BLaER1 (cell line): ENCODE measurements around the gene PLEKHA1.

Source experiments
- H3K27ac ChIP-seq: shearing (Covaris generic); formaldehyde crosslinking; 2 replicates; pipeline ENCODE4 v1.8.1; 2022
- H3K27me3 ChIP-seq: shearing (Covaris generic); formaldehyde crosslinking; 2 replicates; pipeline ENCODE4 v1.8.1; 2022
- H3K36me3 ChIP-seq: shearing (Covaris generic); formaldehyde crosslinking; 2 replicates; pipeline ENCODE4 v1.8.1; 2022
- H3K4me1 ChIP-seq: shearing (Covaris generic); formaldehyde crosslinking; 2 replicates; pipeline ENCODE4 v1.8.1; 2022
- H3K4me2 ChIP-seq: shearing (Covaris generic); formaldehyde crosslinking; 2 replicates; pipeline ENCODE4 v1.8.1; 2022
- H3K4me3 ChIP-seq: shearing (Covaris generic); formaldehyde crosslinking; 2 replicates; pipeline ENCODE4 v1.8.1; 2022
- H3K9ac ChIP-seq: shearing (Covaris generic); formaldehyde crosslinking; 2 replicates; pipeline ENCODE4 v1.8.1; 2022
- H3K9me3 ChIP-seq: shearing (Covaris generic); formaldehyde crosslinking; 2 replicates; pipeline ENCODE4 v1.8.1; 2022
- H4K20me1 ChIP-seq: shearing (Covaris generic); formaldehyde crosslinking; 2 replicates; pipeline ENCODE4 v1.8.1; 2022
- Cebpa-rat ChIP-seq: shearing (Covaris generic); IDR thresholded peaks from 2 replicates; pipeline ENCODE4 v1.8.1; 2022

Gene PLEKHA1

DNA sequence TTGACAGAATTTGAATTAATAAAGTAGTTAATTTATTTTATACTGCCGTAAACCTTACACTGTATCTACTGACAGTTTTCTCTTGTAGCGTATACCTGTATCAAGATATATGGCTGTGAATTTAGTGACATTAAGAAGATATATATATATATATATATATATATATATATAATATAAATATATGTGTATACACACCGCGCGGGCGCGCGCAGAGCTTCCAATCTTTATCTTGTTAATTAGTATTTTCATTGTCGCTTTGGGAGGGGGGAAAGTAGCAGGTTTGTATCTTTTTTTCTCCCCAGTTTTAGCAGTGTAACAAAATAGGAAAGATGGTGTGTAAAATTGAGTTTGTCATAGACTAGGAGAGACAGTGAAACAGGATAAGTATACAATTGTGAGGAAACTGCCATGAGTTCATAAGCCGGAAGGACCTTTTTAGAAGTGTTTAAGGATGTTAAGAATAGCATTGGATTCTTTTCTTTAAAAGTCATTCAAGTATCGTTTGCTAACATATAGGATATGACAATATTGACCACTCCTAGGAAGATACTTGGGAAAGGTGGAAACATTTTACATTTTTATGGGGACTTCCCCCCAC is 2.0 kb downstream of the PLEKHA1 start:
- Histone ChIP-seq H3K27me3 (peaks cover 14% of the 10 kb centered on the region), H3K4me2 (no peak overlapping the region; the same call in 1 of the 2 replicates), H4K20me1 (peaks cover 32% of the 10 kb centered on the region), H3K9ac (no peak overlapping the region), H3K4me1 (peaks cover 16% of the 10 kb centered on the region), H3K27ac (no peak overlapping the region), H3K4me3 (no peak overlapping the region), H3K36me3 (peaks cover 4% of the 10 kb centered on the region; the same call in 1 of the 2 replicates), H3K9me3 (0 out of 2 replicates have a peak, but pooled peaks cover 5% of the 10 kb centered on the region)
- TF ChIP-seq Cebpa-rat = no peak

DNA sequence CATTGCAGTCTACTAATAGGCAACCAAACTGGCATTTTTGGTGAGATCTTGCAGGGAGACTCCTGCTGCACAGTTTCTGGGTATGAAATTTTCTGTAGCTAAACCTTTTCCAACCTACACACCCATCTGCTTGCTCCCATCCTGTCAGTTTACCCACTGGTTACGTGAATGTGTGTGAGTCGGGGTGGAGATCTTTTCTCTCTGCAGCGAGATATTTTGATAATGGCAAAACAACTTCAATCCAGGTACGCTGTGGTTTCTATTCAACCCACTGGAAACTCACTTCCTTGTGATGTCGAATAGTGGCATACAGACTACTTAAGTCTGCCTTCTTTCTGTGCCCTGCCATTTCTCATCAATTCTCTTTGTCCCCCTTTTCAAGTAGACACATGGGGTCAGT is 4.5 kb downstream of the PLEKHA1 start:
- H3K9me3 ChIP-seq = 0 out of 2 replicates have a peak, but pooled peaks cover 5% of the 10 kb centered on the region
- TF ChIP-seq Cebpa-rat = no peak
- no peak overlapping the region for H3K27ac ChIP-seq
- H3K4me1 ChIP-seq = peaks cover 16% of the 10 kb centered on the region
- H3K4me2 ChIP-seq = no peak overlapping the region
- H3K4me3 ChIP-seq = no peak overlapping the region
- peaks cover 40% of the 10 kb centered on the region for H4K20me1 ChIP-seq
- H3K27me3 ChIP-seq = no peaks in the 10 kb centered on the region
- no peak overlapping the region for H3K9ac ChIP-seq
- H3K36me3 ChIP-seq = peaks cover 4% of the 10 kb centered on the region; the same call in 1 of the 2 replicates

DNA sequence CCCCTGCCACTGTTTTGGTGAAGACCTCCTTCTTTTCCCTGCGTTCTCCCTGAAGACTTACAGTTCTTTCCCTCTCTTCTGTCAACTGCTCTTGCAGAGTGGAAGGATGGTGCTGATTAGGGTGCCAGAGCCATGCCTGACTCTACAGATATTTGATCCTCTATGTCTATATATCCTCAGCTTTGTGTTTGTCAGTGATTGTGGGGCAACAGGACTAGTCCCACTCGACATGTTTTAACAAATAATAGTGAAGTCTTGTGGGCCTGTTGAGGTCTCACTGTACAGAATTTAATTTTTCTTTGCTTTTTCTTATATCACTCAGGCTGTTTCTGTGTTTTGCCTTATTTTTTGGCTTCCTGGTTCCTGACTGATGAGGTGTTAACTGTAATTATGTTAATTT is 5.0 kb downstream of the PLEKHA1 start:
- no peaks in the 10 kb centered on the region for H3K27me3 ChIP-seq
- no peak for TF ChIP-seq Cebpa-rat
- no peak overlapping the region for H3K4me3 ChIP-seq
- no peak overlapping the region for H3K27ac ChIP-seq
- H4K20me1 ChIP-seq = peaks cover 40% of the 10 kb centered on the region
- H3K4me1 ChIP-seq = peaks cover 16% of the 10 kb centered on the region
- H3K9ac ChIP-seq = no peak overlapping the region
- 0 out of 2 replicates have a peak, but pooled peaks cover 5% of the 10 kb centered on the region for H3K9me3 ChIP-seq
- H3K36me3 ChIP-seq = peaks cover 4% of the 10 kb centered on the region; the same call in 1 of the 2 replicates
- no peak overlapping the region for H3K4me2 ChIP-seq

DNA sequence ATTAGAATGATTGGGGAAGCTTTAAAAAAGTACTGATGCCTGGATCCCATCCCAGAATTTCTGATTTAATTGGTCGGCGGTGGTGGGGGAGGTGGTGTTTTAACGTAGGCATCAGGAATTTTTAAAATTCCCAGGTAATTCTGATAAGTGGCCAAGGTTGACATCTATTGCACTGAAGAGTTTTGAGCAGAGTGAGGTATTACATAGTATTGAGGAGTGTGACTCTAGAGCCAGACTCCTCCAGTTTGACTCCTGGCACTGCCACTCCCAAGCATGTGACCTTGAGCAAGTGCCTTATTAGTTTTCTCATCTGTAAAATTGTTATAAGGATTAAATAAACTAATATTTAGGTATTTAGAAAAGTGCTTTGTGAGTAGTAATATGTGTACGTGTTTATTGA is 6.2 kb downstream of the PLEKHA1 start:
- Histone ChIP-seq H3K27me3 (no peaks in the 10 kb centered on the region), H3K36me3 (peaks cover 4% of the 10 kb centered on the region; the same call in 1 of the 2 replicates)
- no peak for TF ChIP-seq Cebpa-rat

DNA sequence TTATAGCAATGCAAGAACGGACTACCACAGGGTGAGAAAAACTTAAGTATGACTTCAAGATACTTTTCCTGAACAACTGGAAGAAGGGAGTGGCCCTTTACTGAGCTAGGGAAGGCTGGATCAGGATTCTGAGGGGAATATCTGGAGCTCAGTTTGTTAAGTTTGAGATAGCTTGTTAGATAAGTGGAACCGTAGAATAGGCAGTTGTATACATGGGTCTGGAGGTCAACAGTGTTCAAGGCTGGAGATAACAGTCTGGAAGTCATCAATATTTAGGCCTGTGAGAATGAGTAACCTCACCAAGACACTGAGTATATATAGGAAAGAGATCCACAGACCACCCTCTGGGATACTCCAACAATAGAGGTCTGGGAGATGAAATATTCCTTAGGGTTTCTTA is 7.2 kb downstream of the PLEKHA1 start:
- 0 out of 2 replicates have a peak, but pooled peaks cover 5% of the 10 kb centered on the region for H3K9me3 ChIP-seq
- no peak overlapping the region for H3K4me3 ChIP-seq
- peaks cover 4% of the 10 kb centered on the region; the same call in 1 of the 2 replicates for H3K4me1 ChIP-seq
- no peak overlapping the region for H3K4me2 ChIP-seq
- no peaks in the 10 kb centered on the region for H3K27me3 ChIP-seq
- H3K9ac ChIP-seq = no peak overlapping the region
- no peak for TF ChIP-seq Cebpa-rat
- peaks cover 24% of the 10 kb centered on the region for H4K20me1 ChIP-seq
- no peak overlapping the region for H3K27ac ChIP-seq
- H3K36me3 ChIP-seq = peaks cover 4% of the 10 kb centered on the region; the same call in 1 of the 2 replicates

More for the DNA sequence above, 6.2 kb downstream of the PLEKHA1 start:
- no peak overlapping the region for H3K4me2 ChIP-seq
- no peak overlapping the region for H3K9ac ChIP-seq
- peaks cover 34% of the 10 kb centered on the region for H4K20me1 ChIP-seq
- H3K9me3 ChIP-seq = 0 out of 2 replicates have a peak, but pooled peaks cover 5% of the 10 kb centered on the region
- no peak overlapping the region for H3K4me3 ChIP-seq
- peaks cover 10% of the 10 kb centered on the region for H3K4me1 ChIP-seq
- no peak overlapping the region for H3K27ac ChIP-seq

DNA sequence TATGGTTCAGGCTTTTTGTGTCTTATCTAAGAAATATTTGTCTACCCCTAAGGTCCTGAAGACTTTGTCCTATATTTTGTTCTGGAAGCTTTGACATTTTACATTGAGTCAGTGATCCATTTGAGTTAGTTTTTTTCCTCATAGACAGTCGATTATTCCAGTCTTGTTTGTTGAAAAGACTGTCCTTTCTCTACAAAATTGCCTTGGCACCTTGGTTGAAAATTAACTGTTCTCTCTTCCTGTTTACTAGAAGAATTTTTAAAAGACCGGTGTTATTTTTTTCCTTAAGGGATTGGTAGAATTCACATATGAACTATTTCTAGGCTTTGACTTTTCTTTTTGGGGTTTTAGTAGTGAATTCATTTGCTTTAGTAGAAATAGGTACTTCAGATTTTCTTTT is 12.0 kb downstream of the PLEKHA1 start:
- H3K27ac ChIP-seq = no peak overlapping the region
- H3K4me1 ChIP-seq = peaks cover 15% of the 10 kb centered on the region
- H3K27me3 ChIP-seq = no peaks in the 10 kb centered on the region
- no peak overlapping the region for H3K4me3 ChIP-seq
- 0 out of 2 replicates have a peak, but pooled peaks cover 8% of the 10 kb centered on the region for H4K20me1 ChIP-seq
- H3K9ac ChIP-seq = no peak overlapping the region
- no peaks in the 10 kb centered on the region for H3K9me3 ChIP-seq
- TF ChIP-seq Cebpa-rat = no peak
- H3K4me2 ChIP-seq = no peak overlapping the region
- 0 out of 2 replicates have a peak, but pooled peaks cover 5% of the 10 kb centered on the region for H3K36me3 ChIP-seq

DNA sequence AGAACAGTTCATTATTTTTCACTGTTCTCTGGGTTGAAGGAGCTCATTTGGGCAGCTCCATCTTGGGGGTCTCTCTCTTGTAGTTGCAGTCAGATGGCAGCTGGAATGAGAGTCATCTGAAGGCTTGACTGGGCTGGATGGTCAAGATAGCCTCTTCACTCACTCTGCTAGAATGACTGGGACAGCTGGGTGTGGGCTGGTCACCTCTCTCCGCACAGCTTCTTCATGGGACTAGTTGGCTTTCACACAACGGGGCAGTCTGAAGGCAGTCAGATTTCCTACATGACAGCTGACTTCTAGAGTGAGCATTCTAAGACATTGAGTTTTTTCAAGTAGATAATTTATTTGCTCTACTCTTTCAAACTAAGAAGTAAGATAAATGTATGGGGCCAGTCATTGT is 13.1 kb downstream of the PLEKHA1 start:
- Histone ChIP-seq H4K20me1 (0 out of 2 replicates have a peak, but pooled peaks cover 11% of the 10 kb centered on the region), H3K4me3 (no peak overlapping the region), H3K4me1 (peaks cover 26% of the 10 kb centered on the region), H3K27me3 (no peaks in the 10 kb centered on the region), H3K27ac (no peak overlapping the region), H3K4me2 (no peak overlapping the region), H3K9ac (no peak overlapping the region), H3K9me3 (no peaks in the 10 kb centered on the region), H3K36me3 (0 out of 2 replicates have a peak, but pooled peaks cover 5% of the 10 kb centered on the region)
- no peak for TF ChIP-seq Cebpa-rat

DNA sequence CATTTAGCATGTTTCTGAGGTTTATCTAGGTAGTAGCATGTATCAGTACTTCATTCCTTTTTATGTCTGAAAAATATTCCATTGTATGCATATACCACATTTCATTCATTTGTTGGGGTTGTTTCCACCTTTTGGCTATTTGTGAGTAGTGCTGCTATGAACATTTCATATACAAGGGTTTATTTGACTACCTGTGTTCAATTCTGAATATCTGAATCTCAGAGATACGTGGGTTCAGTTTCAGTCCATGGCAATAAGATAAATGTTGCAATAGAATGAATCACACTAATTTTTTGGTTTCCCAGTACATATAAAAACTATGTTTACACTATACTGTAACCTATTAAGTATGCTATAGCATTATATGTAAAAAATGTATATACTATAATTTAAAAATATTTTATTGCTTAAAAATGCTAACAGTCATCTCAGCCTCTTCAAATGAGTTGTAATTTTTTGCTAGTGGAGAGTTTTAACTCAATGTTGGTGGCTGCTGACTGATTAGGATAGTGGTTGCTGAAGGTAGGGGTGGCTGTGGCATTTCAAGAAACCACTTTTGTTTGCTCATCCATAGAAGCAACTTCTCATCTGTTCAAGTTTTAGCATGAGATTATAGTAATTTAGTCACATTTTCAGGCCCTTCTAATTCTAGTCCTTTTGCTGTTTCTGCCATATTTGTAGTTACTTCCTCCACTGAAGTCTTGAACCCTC is 13.9 kb downstream of the PLEKHA1 start:
- TF ChIP-seq Cebpa-rat = no peak
- H3K27me3 ChIP-seq = no peaks in the 10 kb centered on the region
- no peak overlapping the region for H3K4me3 ChIP-seq
- H4K20me1 ChIP-seq = 0 out of 2 replicates have a peak, but pooled peaks cover 12% of the 10 kb centered on the region
- H3K4me2 ChIP-seq = no peak overlapping the region
- no peak overlapping the region for H3K27ac ChIP-seq
- H3K9me3 ChIP-seq = no peaks in the 10 kb centered on the region
- peaks cover 26% of the 10 kb centered on the region for H3K4me1 ChIP-seq
- H3K9ac ChIP-seq = no peak overlapping the region
- H3K36me3 ChIP-seq = 0 out of 2 replicates have a peak, but pooled peaks cover 5% of the 10 kb centered on the region

DNA sequence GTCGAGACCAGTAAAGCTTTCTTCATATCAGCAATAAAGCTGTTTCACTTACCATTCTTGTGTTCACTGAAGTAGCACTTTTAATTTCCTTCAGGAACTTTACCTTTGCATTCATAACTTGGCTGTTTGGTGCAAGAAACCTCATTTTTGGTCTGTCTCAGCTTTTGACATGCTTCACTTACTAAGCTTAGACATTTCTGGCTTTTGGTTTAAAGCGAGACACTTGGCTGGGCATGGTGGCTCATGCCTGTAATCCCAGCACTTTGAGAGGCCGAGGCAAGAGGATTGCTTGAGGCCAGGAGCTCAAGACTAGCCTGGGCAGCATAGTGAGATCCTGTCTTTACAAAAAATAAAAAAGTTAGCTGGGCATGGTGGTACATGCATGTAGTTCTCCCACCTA is 15.8 kb downstream of the PLEKHA1 start:
- H3K4me3 ChIP-seq = no peak overlapping the region
- H3K4me1 ChIP-seq = peaks cover 26% of the 10 kb centered on the region
- H3K36me3 ChIP-seq = peaks cover 13% of the 10 kb centered on the region; the same call in 1 of the 2 replicates
- H3K4me2 ChIP-seq = peak overlapping the region; percentile 36
- 0 out of 2 replicates have a peak, but pooled peaks cover 12% of the 10 kb centered on the region for H4K20me1 ChIP-seq
- no peaks in the 10 kb centered on the region for H3K9me3 ChIP-seq
- H3K27ac ChIP-seq = no peak overlapping the region
- H3K9ac ChIP-seq = no peak overlapping the region
- TF ChIP-seq Cebpa-rat = no peak
- H3K27me3 ChIP-seq = no peaks in the 10 kb centered on the region

DNA sequence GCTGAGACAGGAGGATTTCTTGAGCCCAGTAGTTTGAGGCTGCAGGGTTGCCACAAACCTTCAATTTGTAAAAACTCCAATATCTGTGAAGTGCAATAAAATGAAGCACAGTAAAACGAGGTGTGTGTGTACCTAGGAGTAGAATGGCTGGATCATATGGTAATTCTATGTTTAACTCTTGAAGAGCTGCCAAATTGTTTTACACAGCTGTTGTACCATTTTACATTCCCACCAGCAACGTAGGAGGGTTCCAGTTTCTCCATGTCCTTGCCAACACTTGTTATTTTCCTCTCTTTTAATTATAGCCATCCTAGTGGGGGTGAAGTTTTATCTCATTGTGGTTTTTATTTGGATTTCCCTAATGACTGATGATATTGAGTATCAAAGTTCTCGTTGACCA is 16.2 kb downstream of the PLEKHA1 start:
- peaks cover 26% of the 10 kb centered on the region for H3K4me1 ChIP-seq
- H3K4me3 ChIP-seq = no peak overlapping the region
- no peak overlapping the region for H3K9ac ChIP-seq
- H3K27ac ChIP-seq = no peak overlapping the region
- 0 out of 2 replicates have a peak, but pooled peaks cover 12% of the 10 kb centered on the region for H4K20me1 ChIP-seq
- H3K27me3 ChIP-seq = no peaks in the 10 kb centered on the region
- no peaks in the 10 kb centered on the region for H3K9me3 ChIP-seq
- peak overlapping the region; percentile 36 for H3K4me2 ChIP-seq
- no peak for TF ChIP-seq Cebpa-rat
- peaks cover 13% of the 10 kb centered on the region; the same call in 1 of the 2 replicates for H3K36me3 ChIP-seq
